Stimulated activated memory B cell treated with anti-CD40 and anti-IgM and Interleukin-4, amounts not matched to agents 10 μg/mL and 1 μg/mL and 100 μg/mL, for 72 hours (primary cell): ENCODE measurements around the gene REV3L.
"Not testable (repeated sequence)": the region's sequence is repeated elsewhere in the genome, so short reads cannot be mapped to it uniquely, and the experiment has no call there.

ENCODE experiments used
- ATAC-seq: fragments of 150-1000 bp; cut with Tn5 transposase; 2 replicates; pipeline ENCODE4 v1.10.0; 2021
- H3K27ac Mint-ChIP-seq: one replicate; pipeline ENCODE4 v1.8.0; 2022; ENCODE audit warnings: mild to moderate bottlenecking, mixed read lengths
- H3K27me3 Mint-ChIP-seq: one replicate; pipeline ENCODE4 v1.8.0; 2022; ENCODE audit warnings: mixed read lengths
- H3K36me3 Mint-ChIP-seq: one replicate; pipeline ENCODE4 v1.8.0; 2022; ENCODE audit warnings: mixed read lengths
- H3K4me1 Mint-ChIP-seq: one replicate; pipeline ENCODE4 v1.8.0; 2022; ENCODE audit warnings: mixed read lengths
- H3K4me3 Mint-ChIP-seq: one replicate; pipeline ENCODE4 v1.8.0; 2022; ENCODE audit warnings: mild to moderate bottlenecking, moderate library complexity, mixed read lengths
- H3K9me3 Mint-ChIP-seq: one replicate; pipeline ENCODE4 v1.8.0; 2022; ENCODE audit warnings: mixed read lengths

REV3L gene

DNA sequence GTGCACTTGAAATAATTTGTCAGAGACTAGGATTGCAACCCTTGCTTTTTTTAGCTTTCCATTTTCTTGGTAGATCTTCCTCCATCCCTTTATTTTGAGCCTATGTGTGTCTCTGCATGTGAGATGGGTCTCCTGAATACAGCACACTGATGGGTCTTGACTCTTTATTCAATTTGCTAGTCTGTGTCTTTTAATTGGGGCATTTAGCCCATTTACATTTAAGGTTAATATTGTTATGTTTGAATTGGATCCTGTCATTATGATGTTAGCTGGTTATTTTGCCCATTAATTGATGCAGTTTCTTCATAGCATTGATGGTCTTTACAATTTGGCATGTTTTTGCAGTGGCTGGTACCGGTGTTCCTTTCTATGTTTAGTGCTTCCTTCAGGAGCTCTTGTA, 22.5 kb upstream of the REV3L start:
- not testable (repeated sequence) for ATAC-seq, H3K27ac Mint-ChIP-seq, H3K4me3 Mint-ChIP-seq, H3K9me3 Mint-ChIP-seq, H3K27me3 Mint-ChIP-seq, H3K4me1 Mint-ChIP-seq
- peaks cover 18% of the 10 kb centered on the region for H3K36me3 Mint-ChIP-seq

DNA sequence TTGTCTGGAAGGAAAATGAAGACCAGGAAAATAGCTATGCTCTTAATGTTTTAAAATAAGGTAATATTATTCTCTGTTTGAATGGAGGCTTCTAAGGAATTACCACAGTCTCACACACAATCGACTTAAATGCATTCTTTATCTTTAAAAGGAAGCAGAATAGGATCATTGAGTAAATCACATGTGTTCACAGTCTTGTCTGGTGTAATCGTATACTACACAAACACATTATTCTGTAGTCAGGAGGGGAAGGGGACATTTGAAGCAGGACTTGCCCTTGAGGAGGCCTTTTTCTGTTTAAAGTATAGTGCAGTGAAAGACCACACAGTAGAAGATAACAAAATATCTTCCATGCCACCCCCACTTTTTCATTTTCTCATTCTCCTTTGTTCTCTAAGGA, 20.6 kb upstream of the REV3L start:
- Mint-ChIP-seq H3K27me3 (no peaks in the 10 kb centered on the region), H3K36me3 (peaks cover 28% of the 10 kb centered on the region), H3K27ac (no peak overlapping the region), H3K4me1 (no peaks in the 10 kb centered on the region), H3K4me3 (no peak overlapping the region), H3K9me3 (no peaks in the 10 kb centered on the region)
- ATAC-seq = no peak

DNA sequence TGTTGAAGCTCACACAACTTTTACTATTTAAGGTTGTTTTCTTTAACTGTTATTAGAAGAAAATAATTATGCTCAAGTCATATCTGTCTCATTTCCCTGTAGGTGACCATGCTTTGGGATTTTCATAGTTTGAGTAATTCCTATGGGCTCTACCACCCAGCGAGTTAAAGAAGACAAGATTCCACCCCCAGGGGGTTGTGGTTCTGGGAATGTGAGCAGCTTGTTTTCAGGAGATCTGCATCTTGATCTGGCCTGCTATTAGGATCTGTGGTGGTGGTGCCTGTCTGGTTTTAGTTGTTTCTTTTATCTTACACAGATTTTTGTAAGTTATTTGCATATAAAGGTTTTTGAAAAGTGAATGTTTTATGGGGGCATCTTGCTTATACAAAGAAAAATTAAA, 20.2 kb upstream of the REV3L start:
- no peaks in the 10 kb centered on the region for H3K9me3 Mint-ChIP-seq
- no peaks in the 10 kb centered on the region for H3K4me1 Mint-ChIP-seq
- no peak for ATAC-seq
- no peaks in the 10 kb centered on the region for H3K27me3 Mint-ChIP-seq
- H3K4me3 Mint-ChIP-seq = no peak overlapping the region
- H3K36me3 Mint-ChIP-seq = peaks cover 30% of the 10 kb centered on the region
- H3K27ac Mint-ChIP-seq = no peak overlapping the region

DNA sequence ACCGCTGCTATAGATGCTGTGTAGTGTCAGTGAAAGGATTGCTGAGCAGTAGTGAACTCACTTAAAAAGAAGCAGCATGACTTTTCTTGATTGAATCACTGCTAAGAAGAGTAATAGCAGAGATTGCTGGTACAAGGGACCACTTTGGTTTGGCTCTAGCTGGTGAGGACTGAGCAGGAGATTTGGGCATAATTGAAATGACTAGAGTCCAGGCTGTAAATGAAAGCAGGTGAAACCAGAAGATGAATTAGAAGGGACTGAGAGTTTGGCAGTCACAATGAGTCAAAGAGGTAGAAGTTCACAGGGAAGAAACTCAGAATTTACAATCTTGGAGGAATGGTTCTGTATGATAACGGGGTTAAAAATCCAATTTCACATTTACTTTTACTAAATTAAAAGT, 19.1 kb upstream of the REV3L start:
- peaks cover 30% of the 10 kb centered on the region for H3K36me3 Mint-ChIP-seq
- H3K4me1 Mint-ChIP-seq = no peaks in the 10 kb centered on the region
- no peaks in the 10 kb centered on the region for H3K27me3 Mint-ChIP-seq
- H3K9me3 Mint-ChIP-seq = no peaks in the 10 kb centered on the region
- no peak overlapping the region for H3K4me3 Mint-ChIP-seq
- H3K27ac Mint-ChIP-seq = no peak overlapping the region
- ATAC-seq = no peak

DNA sequence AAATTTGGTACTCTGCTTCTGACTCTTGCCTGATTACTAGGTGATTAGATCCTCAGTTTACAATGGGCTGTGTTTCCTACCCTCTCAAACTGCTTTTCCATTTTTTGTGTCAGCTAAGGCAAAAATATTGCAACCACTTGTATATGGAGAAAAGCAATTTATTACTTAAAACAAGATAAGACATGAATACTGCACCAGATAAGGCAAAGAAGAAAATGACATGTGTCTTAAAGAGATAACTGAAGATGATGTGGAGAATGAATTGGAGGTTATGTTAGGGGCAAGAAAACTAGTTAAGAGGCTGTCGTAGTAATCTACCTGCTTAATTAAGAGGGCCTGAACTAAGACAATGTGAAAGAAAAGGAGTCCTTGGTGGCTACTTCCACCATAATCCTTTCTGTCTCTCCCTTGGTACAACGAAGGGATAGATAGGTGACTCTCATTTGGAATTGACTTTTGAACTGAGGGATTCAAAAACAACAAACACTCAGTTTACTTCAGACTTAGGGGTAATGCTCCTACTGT, 16.3 kb upstream of the REV3L start:
- Mint-ChIP-seq H3K27ac (no peak overlapping the region), H3K36me3 (peaks cover 17% of the 10 kb centered on the region), H3K27me3 (no peaks in the 10 kb centered on the region), H3K9me3 (no peaks in the 10 kb centered on the region), H3K4me3 (no peak overlapping the region), H3K4me1 (no peaks in the 10 kb centered on the region)
- no peak for ATAC-seq

DNA sequence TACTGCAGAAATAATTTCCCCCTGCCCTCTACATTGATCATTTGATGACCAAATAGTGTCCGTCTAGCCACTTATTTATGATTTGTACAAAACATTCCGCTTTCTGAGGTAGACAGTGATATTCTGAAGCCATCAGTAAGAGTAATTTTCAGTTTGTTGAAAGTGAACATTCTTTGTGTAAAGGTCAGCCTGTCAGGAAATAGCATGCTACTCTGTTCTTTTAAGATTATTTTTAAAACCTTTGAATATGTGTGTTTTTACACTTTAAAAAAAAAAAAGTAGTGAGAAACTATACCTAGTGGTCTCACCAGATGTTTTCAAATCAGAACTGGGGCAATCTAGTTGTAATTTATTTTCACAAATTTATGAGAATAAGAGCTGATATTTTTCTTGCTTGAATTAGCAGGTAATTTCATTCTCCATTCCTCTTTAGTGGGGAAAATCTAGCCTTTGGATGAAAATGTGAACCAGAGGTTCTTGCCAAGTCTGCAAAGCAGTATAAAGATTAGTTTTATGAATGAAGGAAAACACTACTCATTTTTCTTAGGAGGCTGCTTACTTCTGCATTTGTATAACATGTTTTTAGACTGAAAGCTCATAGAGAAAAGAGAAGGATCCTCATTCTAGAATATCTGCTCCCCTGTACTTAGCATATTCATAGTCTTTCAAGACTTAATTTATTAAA, 12.1 kb upstream of the REV3L start:
- H3K27ac Mint-ChIP-seq = no peak overlapping the region
- H3K4me3 Mint-ChIP-seq = no peak overlapping the region
- H3K4me1 Mint-ChIP-seq = peaks cover 4% of the 10 kb centered on the region
- peaks cover 14% of the 10 kb centered on the region for H3K36me3 Mint-ChIP-seq
- ATAC-seq = no peak
- H3K9me3 Mint-ChIP-seq = no peaks in the 10 kb centered on the region
- no peaks in the 10 kb centered on the region for H3K27me3 Mint-ChIP-seq

DNA sequence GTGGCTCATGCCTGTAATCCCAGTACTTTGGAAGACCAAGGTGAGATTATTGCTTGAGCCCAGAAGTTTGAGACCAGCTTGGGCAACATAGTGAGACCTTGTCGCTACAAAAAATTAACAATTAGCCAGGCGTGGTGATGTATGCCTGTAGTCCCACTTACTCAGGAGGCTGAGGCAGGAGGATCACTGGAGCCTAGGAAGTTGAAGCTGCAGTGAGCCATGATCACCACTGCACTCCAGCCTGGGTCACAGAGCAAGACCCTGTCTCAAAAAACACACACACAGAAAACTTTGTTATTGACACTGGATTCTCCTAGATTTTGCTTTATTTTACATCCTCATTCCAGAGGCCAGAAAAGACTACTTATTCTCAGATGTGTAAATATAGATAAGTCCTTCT, 9.5 kb upstream of the REV3L start:
- Mint-ChIP-seq H3K36me3 (peaks cover 21% of the 10 kb centered on the region), H3K9me3 (no peaks in the 10 kb centered on the region), H3K4me3 (no peak overlapping the region), H3K27ac (no peak overlapping the region), H3K4me1 (peaks cover 18% of the 10 kb centered on the region), H3K27me3 (no peaks in the 10 kb centered on the region)
- no peak for ATAC-seq

DNA sequence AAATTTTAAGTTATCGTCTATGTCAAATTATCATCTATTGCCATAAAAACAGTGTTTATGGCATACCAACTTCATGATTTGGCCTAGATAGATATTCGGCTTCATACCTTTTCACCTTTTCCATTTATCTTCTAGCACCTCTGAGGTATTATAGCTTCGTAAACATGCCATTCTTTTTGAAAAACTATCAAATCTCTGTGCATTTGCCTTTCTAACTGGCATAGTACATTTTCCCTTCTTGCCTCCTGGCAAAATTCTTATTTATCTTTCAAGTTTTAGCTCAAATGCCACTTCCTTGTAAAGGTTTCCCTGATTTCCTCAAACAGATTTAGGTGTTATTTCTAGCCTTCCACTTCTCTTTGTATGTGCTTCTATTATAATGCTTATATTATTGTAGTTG, 7.0 kb upstream of the REV3L start:
- Mint-ChIP-seq H3K4me1 (peaks cover 28% of the 10 kb centered on the region), H3K27ac (no peak overlapping the region), H3K27me3 (no peaks in the 10 kb centered on the region), H3K4me3 (no peak overlapping the region), H3K36me3 (peaks cover 21% of the 10 kb centered on the region), H3K9me3 (no peaks in the 10 kb centered on the region)
- no peak for ATAC-seq

DNA sequence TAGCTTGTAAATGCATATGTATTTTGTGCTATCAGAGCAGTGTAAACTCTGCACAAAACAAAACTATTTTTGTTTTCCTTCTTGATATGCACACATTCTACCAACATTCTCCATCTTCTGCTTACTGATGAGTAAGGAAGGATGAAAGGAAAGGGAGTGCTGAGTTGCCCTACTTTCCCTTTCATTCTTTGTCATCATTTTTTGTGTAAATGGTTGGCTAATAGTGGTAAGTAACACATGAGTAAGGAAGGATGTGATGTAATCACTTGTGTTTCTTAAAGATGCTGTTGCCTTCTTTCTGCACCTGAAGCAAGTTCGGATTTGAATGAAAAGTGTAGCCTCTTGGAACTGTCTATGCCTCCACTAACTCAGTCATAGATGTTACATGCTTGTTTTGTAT, 4.6 kb upstream of the REV3L start:
- no peak for ATAC-seq
- Mint-ChIP-seq H3K9me3 (no peaks in the 10 kb centered on the region), H3K27me3 (no peaks in the 10 kb centered on the region), H3K4me1 (peaks cover 35% of the 10 kb centered on the region), H3K36me3 (peaks cover 21% of the 10 kb centered on the region), H3K4me3 (no peak overlapping the region), H3K27ac (peak overlapping the region; percentile 39)

DNA sequence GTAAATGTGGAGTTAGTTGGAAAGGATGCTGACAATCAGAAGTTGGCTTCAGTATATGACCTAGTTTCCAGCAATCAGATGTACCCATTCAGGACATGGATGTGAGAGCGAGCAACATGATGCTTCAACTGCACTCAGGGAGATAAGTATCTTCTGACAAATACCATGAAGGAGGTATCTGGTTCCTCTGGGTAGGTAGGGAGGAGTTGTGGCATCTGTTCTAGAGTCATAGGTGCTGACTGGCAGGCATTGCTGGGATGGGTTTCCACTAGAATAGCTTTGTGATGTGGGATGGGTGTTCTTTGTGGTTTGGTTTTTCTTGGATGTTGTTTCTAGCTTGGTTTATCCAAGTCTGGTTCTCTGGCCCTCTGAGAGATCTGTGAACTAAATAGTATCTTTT, 3.9 kb upstream of the REV3L start:
- Mint-ChIP-seq H3K27me3 (no peaks in the 10 kb centered on the region), H3K4me1 (peaks cover 38% of the 10 kb centered on the region), H3K36me3 (peaks cover 21% of the 10 kb centered on the region), H3K27ac (no peak overlapping the region), H3K9me3 (no peaks in the 10 kb centered on the region), H3K4me3 (no peak overlapping the region)
- ATAC-seq = no peak

DNA sequence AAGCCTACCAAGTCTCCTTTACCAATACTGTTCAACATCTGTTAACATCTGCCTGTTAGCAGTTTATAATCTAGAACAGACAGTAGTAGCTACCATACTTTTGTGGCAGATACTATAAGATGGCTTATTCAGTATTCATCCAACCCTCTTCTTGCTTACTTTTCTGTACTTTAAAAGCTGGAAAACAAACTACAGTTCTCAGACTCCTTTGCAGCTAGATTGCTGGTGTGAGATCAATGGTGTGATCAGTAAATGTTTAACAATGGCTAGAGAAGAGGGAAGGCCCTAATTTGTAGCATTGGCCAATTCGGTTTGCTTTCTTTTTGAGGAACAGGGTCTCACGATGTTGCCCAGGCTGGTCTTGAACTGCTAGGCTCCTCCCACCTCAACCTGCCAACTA, 3.5 kb upstream of the REV3L start:
- no peak for ATAC-seq
- Mint-ChIP-seq H3K9me3 (no peaks in the 10 kb centered on the region), H3K4me1 (peaks cover 42% of the 10 kb centered on the region), H3K4me3 (no peak overlapping the region), H3K36me3 (peaks cover 21% of the 10 kb centered on the region), H3K27ac (no peak overlapping the region), H3K27me3 (no peaks in the 10 kb centered on the region)

DNA sequence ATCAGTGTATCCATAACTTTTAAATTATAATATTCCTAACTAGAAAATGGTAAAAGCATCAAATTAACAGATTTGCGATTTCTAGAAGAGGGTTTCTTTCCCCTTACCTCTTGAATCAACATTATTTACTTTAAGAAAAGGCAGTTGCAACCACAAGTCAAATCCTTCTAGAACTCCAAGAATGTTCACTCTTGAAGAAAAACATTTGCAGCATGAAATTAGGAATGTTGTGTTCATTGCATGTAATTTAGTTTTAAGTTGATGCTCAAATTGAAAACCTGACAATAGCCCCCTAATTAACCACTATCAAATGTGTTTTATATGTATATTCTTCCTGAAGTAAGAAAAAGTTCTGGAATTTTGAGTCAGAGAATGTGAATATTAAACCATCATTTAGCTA, 2.3 kb upstream of the REV3L start:
- no peak for ATAC-seq
- Mint-ChIP-seq H3K36me3 (peaks cover 16% of the 10 kb centered on the region), H3K9me3 (no peaks in the 10 kb centered on the region), H3K27me3 (no peaks in the 10 kb centered on the region), H3K4me3 (no peak overlapping the region), H3K4me1 (peaks cover 47% of the 10 kb centered on the region), H3K27ac (no peak overlapping the region)

DNA sequence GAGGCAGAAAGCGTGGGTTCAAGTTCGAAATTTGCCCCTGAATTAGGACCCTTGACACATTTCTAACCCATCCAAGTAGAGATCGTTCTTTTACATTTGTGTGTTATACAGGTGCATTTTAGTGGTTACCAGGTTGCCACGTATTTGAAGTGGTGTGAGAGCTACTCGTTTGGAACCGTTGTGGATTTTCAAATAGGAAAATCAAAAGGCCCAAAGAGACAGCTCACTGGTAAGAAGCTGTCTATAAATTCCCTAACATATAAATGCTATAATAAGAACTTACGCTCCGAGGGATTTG, 1.6 kb upstream of the REV3L start:
- Mint-ChIP-seq H3K9me3 (no peaks in the 10 kb centered on the region), H3K4me1 (peaks cover 42% of the 10 kb centered on the region), H3K27me3 (no peaks in the 10 kb centered on the region), H3K4me3 (peak overlapping the region; percentile 86), H3K27ac (peak overlapping the region; percentile 90), H3K36me3 (peaks cover 11% of the 10 kb centered on the region)
- ATAC-seq = no peak

DNA sequence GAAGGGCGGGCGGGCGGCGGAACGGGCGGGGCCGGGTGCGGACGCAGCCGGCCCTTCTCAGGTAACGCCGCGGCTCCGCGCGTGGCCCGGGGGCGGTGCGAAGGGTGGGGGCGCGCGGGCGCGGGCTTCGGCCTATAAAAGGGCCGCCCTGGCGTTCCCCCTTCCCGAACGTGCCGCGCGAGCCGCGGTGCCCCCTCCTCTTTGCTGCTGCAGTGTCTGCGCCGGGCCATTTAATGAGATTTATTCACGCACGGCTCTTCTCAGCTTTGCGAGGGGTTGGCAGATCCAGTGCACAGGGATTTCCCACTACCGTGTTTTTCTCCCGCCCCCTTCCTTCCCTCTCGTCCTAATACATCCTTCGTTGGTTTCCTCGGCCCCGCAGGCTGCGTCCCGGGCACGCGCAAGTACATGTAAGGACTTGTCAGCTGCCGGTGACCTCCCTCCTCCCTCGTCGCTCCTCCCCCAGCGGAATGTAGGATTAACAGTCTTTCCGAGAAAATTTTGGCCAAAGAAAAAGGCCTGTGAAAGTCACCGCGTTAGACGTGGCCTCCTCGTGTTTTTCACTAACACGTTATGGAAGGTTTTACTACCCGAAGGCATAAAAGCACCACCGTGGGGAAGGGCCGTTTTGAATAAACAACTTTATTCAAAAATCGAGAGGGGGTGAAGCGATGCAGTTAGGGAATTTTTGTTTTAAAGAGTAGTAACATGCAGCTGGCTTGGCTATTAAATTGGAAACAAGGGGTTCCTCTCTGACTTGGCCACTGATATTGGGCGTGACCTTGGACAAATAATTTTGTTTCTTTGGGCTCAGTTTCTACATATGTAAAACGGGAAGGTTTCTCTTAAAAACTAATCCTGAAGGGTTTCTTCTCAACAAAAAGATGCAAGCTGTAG, 966 bp upstream of the REV3L start:
- H3K27ac Mint-ChIP-seq = peak overlapping the region; percentile 90
- H3K36me3 Mint-ChIP-seq = peaks cover 10% of the 10 kb centered on the region
- ATAC-seq = peak; percentile 86
- H3K27me3 Mint-ChIP-seq = no peaks in the 10 kb centered on the region
- H3K9me3 Mint-ChIP-seq = no peaks in the 10 kb centered on the region
- peak overlapping the region; percentile 96 for H3K4me3 Mint-ChIP-seq
- H3K4me1 Mint-ChIP-seq = peaks cover 42% of the 10 kb centered on the region

DNA sequence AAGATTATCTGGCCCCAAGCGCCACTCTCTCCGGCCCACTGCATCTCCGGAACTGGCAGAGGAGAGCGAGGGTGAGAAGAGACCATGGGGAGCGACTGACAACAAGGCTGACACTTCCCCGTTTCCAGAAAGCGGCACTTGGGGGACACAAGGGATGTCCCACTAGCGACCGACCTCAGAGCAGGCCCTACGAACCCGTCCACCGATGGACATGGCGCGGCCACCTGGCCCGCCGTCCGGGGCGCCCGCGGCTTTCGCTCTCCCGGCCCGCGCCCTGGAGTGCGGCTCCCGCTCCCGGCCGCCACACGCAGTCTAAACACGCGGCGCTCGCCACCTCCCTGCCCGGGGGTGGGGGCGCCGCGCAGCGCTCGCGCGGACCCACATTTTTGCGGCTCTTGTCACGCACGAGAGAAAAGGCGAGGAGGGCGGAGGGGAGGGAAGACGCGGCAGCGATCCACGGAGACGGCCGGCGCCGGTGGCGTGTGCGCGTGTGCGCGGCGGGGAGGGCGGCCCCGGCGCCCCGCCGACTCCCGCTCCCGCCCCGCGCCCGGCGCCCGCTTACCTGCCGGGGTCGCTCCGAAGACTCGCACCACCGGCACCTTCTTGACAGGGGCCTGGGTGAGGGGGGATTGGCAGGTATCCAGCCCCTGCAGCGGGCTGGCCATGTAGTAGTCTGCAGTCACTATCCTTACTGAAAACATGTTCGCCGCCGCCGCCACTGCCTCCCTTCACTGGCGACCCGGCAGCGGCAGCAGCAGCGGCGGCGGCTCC, 645 bp downstream of the REV3L start:
- H3K36me3 Mint-ChIP-seq = no peaks in the 10 kb centered on the region
- H3K4me1 Mint-ChIP-seq = peaks cover 41% of the 10 kb centered on the region
- H3K4me3 Mint-ChIP-seq = peak overlapping the region; percentile 96
- peak overlapping the region; percentile 90 for H3K27ac Mint-ChIP-seq
- H3K27me3 Mint-ChIP-seq = no peaks in the 10 kb centered on the region
- ATAC-seq = peak; percentile 44
- no peaks in the 10 kb centered on the region for H3K9me3 Mint-ChIP-seq
